SK-N-MC (cell line): ENCODE results near the gene TASL.

Source experiments
- EZH2 ChIP-seq: fragments of 200-600 bp; sonication (generic); IDR thresholded peaks from one replicate; pipeline ENCODE4 v1.6.1; 2017; ENCODE audit warnings: antibody characterized with exemption
- POLR2AphosphoS5 ChIP-seq: IDR thresholded peaks from 2 replicates; pipeline ENCODE4 v1.6.1; 2012; ENCODE audit warnings: mild to moderate bottlenecking, low read depth, low read length, borderline replicate concordance

DNA sequence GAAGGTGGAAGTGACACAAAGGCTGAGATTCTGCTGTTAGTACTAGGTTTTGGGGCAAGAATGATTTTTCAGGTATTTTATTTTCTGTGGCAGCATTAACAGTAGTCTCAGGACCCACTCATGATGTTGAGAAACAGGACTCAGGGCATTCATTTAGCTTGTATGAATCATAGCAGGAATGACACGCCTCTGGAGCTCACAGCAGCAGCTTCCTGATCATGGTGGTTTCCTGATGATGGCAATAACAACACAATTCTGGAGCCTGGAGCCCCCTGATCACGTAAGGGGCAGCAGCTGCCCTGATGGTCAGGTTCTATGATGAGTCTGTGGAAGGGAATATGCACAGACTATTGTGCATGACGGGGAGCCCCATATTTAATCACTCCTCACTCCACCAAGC is 47.0 kb downstream of the TASL start:
- TF ChIP-seq EZH2, result no peak
- no peak for TF ChIP-seq POLR2AphosphoS5
